ENCODE results near the gene NPHP4.
"Not testable (repeated sequence)": the region's sequence is repeated elsewhere in the genome, so short reads cannot be mapped to it uniquely, and the experiment has no call there.

Gene NPHP4

GRCh38 chr1:5896706-5897660, 95.2 kb downstream of the NPHP4 start:
- CTCF ChIA-PET = no interaction called here
- POLR2A ChIA-PET (ENCODE audit: low non-redundant PET) = no interaction called here
- H3K27ac ChIP-seq = no peak overlapping the region

DNA sequence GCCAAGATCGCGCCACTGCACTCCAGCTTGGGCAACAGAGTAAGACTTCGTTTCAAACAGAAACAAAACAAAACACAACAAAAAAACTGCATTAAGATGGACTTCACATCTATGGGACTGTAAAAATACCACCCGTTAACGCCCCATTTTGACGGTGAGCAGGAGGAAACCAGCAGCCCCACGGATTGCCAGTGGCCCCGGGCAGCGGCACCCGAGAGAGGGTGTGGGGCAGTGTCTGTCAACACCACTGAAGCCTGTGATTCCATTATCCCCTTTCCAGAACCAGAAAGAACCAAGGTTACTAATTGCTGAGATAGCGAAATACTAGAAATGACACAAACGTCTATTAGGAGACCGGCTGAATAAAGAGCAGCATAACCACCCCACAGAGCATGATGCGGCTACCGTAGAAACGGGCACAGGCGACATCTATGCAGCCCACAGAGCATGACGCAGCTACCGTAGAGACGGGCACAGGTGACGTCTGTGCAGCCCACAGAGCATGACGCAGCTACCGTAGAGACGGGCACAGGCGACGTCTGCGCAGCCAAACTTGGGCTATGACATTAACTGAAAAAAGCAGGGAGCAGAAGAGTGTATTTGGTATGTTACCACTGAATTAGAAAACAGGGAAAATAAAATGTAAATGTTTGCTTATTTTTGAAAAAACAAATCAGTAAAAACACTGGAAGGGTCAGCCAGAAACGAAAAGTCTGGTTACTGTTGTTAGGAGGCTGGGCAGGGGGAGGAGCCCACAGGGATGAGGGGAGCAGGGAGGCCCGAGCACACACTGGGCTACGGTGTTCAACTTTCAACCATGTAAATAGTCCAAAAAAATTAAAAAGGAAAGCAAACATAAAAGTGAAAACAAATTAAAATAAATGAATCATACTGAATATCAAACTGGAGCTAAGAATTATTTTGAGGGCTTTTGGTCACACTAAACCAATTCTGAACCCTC, 96.5 kb downstream of the NPHP4 start:
- no peak for TF ChIP-seq CTCF (conservative IDR thresholded peaks at IDR 0.05; ENCODE audit: low read depth)
- POLR2A ChIA-PET (ENCODE audit: low non-redundant PET) = no interaction called here
- no peak overlapping the region for H3K27ac ChIP-seq
- DNase-seq (ENCODE audit: low spot score) = no peak
- CTCF ChIA-PET = interaction anchor here (0.7 kb wide), 1 partner anchor 1277 kb away, joined by 4 read pairs; no protein-coding TSS in a partner anchor

More at GRCh38 chr1:5896706-5897660, 95.2 kb downstream of the NPHP4 start:
- TF ChIP-seq CTCF (conservative IDR thresholded peaks at IDR 0.05; ENCODE audit: low read depth) = no peak
- no peak for DNase-seq (ENCODE audit: low spot score)

GRCh38 chr1:5893699-5894278, 98.4 kb downstream of the NPHP4 start:
- POLR2A ChIA-PET (ENCODE audit: low non-redundant PET); CTCF ChIA-PET; DNase-seq (ENCODE audit: low spot score); H3K27ac ChIP-seq: not testable (repeated sequence)
- TF ChIP-seq CTCF (conservative IDR thresholded peaks at IDR 0.05; ENCODE audit: low read depth) = peak; percentile 38

DNA sequence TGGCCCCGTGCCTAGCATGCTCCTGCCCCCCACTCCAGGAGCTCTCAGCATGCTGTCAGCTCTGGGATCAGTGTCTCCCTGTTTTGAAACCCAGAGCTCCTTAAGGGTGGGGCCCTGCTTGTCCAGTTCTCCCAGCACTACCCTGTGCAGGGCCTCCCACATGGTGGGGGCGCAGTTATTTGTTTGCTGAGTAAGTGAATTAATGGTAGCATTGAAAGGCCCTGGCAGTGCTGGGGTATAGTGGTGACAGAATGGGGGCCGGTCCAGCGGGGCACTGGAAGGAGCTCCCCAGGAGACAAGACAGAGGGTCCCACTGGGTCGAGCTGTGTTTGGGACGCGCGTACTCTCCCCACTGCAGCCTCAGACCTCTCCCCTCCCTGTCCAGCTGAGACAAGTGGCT, 99.9 kb downstream of the NPHP4 start:
- no peak overlapping the region for H3K27ac ChIP-seq
- POLR2A ChIA-PET (ENCODE audit: low non-redundant PET) = no interaction called here
- TF ChIP-seq CTCF (conservative IDR thresholded peaks at IDR 0.05; ENCODE audit: low read depth) = no peak
- CTCF ChIA-PET = interaction anchor here (0.6 to 1.1 kb wide), 2 partner anchors 83 to 222 kb away, joined by 3 read pairs; no protein-coding TSS in a partner anchor
- DNase-seq (ENCODE audit: low spot score) = no peak

DNA sequence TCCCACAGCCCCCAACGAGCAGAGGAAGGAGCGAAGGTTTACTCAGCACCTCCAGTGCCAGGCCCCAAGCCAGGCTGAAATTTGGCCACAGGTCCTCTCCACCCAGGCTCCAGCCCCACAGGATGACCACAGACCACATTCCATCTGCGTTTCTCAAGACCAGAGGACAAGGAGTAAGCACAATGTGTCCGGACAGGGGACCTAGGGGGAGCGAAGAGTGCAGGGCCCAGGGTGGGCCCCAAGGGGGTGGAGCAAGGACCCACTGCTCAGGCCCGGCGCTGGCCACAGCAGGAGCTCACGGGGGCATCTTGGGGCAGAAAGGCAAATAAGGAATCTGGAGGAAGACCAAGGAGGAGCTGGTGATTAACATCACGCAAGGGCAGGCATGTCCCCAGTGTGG, 100.5 kb downstream of the NPHP4 start:
- TF ChIP-seq CTCF (conservative IDR thresholded peaks at IDR 0.05; ENCODE audit: low read depth) = no peak
- no peak for DNase-seq (ENCODE audit: low spot score)
- no peak overlapping the region for H3K27ac ChIP-seq
- CTCF ChIA-PET = interaction anchor here (0.6 to 1.1 kb wide), 2 partner anchors 83 to 223 kb away, joined by 3 read pairs; no protein-coding TSS in a partner anchor
- POLR2A ChIA-PET (ENCODE audit: low non-redundant PET) = no interaction called here

GRCh38 chr1:5891137-5891536, 101.1 kb downstream of the NPHP4 start:
- no peak for TF ChIP-seq CTCF (conservative IDR thresholded peaks at IDR 0.05; ENCODE audit: low read depth)
- H3K27ac ChIP-seq = no peak overlapping the region
- ChIA-PET CTCF (no interaction called here), POLR2A (ENCODE audit: low non-redundant PET) (no interaction called here)
- DNase-seq (ENCODE audit: low spot score) = no peak

Data from RWPE1 (cell line).